SU-DHL-6 (cell line): ENCODE results near the gene POLD4.

Experiments used
- H2AFZ ChIP-seq: fragments of 200-600 bp; sonication (generic); 2 replicates; pipeline ENCODE4 v1.6.1; 2014; ENCODE audit warnings: low read depth, mild to moderate bottlenecking, moderate library complexity, mixed read lengths, antibody characterized with exemption, low read length; ENCODE audit not compliant: severe bottlenecking
- H3F3A ChIP-seq: fragments of 200-600 bp; shearing (Covaris generic); 2 replicates; pipeline ENCODE4 v1.6.0; 2016; ENCODE audit warnings: antibody characterized with exemption, mild to moderate bottlenecking; ENCODE audit not compliant: insufficient read depth
- H3K27ac ChIP-seq: fragments of 200-600 bp; sonication (generic); 2 replicates; pipeline ENCODE4 v1.5.1; 2016; ENCODE audit warnings: low read depth, mild to moderate bottlenecking, low read length, moderate library complexity, mixed read lengths
- H3K27me3 ChIP-seq: fragments of 200-600 bp; sonication (generic), shearing (Covaris generic); 2 replicates; pipeline ENCODE4 v1.6.0; 2014; ENCODE audit warnings: mild to moderate bottlenecking, low read length
- H3K36me3 ChIP-seq: fragments of 200-600 bp; sonication (generic); 2 replicates; pipeline ENCODE4 v1.6.1; 2014; ENCODE audit warnings: mild to moderate bottlenecking, low read length, mixed read lengths
- H3K4me2 ChIP-seq: fragments of 300-600, 200-600 bp; shearing (Covaris generic), sonication (generic); 2 replicates; pipeline ENCODE4 v1.6.0; 2014; ENCODE audit warnings: low read length, low read depth, mild to moderate bottlenecking; ENCODE audit not compliant: poor library complexity, severe bottlenecking
- H3K4me3 ChIP-seq: fragments of 200-600 bp; sonication (generic); 2 replicates; pipeline ENCODE4 v1.5.1; 2014; ENCODE audit warnings: antibody characterized with exemption, low read length, mild to moderate bottlenecking, mixed read lengths; ENCODE audit not compliant: insufficient read depth, poor library complexity, severe bottlenecking
- H3K79me2 ChIP-seq: fragments of 200-600 bp; sonication (generic); 2 replicates; pipeline ENCODE4 v1.6.1; 2014; ENCODE audit warnings: mild to moderate bottlenecking, low read length, moderate library complexity; ENCODE audit not compliant: insufficient read depth
- H3K9ac ChIP-seq: fragments of 200-600 bp; sonication (generic); 2 replicates; pipeline ENCODE4 v1.7.0; 2014; ENCODE audit warnings: mild to moderate bottlenecking, low read length
- H3K9me2 ChIP-seq: fragments of 200-600 bp; sonication (generic); replicated peaks from 2 replicates; pipeline ENCODE4 v1.6.1; 2014; ENCODE audit warnings: low read length; ENCODE audit not compliant: insufficient read depth
- H3K9me3 ChIP-seq: fragments of 200-600 bp; sonication (generic); 2 replicates; pipeline ENCODE4 v1.6.1; 2014; ENCODE audit warnings: low read length, mixed read lengths; ENCODE audit not compliant: insufficient read depth
- H4K20me1 ChIP-seq: fragments of 200-600 bp; sonication (generic); 2 replicates; pipeline ENCODE4 v1.6.1; 2014; ENCODE audit warnings: low read depth, mild to moderate bottlenecking, antibody characterized with exemption, low read length, moderate library complexity, mixed read lengths
- CTCF ChIP-seq: fragments of 200-600 bp; sonication (generic); IDR thresholded peaks from one replicate; pipeline ENCODE4 v1.5.1; 2017; ENCODE audit warnings: antibody characterized with exemption, mild to moderate bottlenecking, low read length, moderate library complexity; ENCODE audit not compliant: insufficient read depth, poor library complexity, severe bottlenecking
- EZH2phosphoT487 ChIP-seq: fragments of 200-600 bp; sonication (generic), shearing (Covaris generic); conservative IDR thresholded peaks from 2 replicates; pipeline ENCODE4 v1.6.1; 2018; ENCODE audit warnings: mild to moderate bottlenecking, antibody characterized with exemption, low read length, moderate library complexity, mixed read lengths

The POLD4 gene

GRCh38 chr11:67345247-67345919 is 8.0 kb downstream of the POLD4 start:
- H3K9ac ChIP-seq, result no peak overlapping the region
- no peaks in the 10 kb centered on the region for H3K36me3 ChIP-seq
- no peaks in the 10 kb centered on the region for H3K79me2 ChIP-seq
- no peak overlapping the region for H3K27ac ChIP-seq
- no peaks in the 10 kb centered on the region for H3F3A ChIP-seq
- no peaks in the 10 kb centered on the region for H4K20me1 ChIP-seq
- H2AFZ ChIP-seq, result no peak overlapping the region
- H3K4me3 ChIP-seq, result no peak overlapping the region
- no peak overlapping the region for H3K4me2 ChIP-seq
- H3K9me2 ChIP-seq, result no peaks in the 10 kb centered on the region
- H3K27me3 ChIP-seq, result no peaks in the 10 kb centered on the region
- no peaks in the 10 kb centered on the region for H3K9me3 ChIP-seq
- TF ChIP-seq EZH2phosphoT487 (no peak), CTCF (no peak)

- Histone ChIP-seq H2AFZ (no peak overlapping the region), H3F3A (no peaks in the 10 kb centered on the region), H3K9me3 (no peaks in the 10 kb centered on the region), H3K9ac (no peak overlapping the region), H3K27ac (no peak overlapping the region), H3K36me3 (no peaks in the 10 kb centered on the region), H3K4me2 (no peak overlapping the region), H3K4me3 (no peak overlapping the region), H4K20me1 (no peaks in the 10 kb centered on the region), H3K79me2 (no peaks in the 10 kb centered on the region), H3K27me3 (no peaks in the 10 kb centered on the region), H3K9me2 (no peaks in the 10 kb centered on the region)
- TF ChIP-seq CTCF (no peak), EZH2phosphoT487 (no peak)
Observed at GRCh38 chr11:67344264-67344663, 9.1 kb downstream of the POLD4 start.

- H3K27ac ChIP-seq, result no peak overlapping the region
- H3K4me2 ChIP-seq, result no peak overlapping the region
- H3K79me2 ChIP-seq, result no peaks in the 10 kb centered on the region
- H3K4me3 ChIP-seq, result no peak overlapping the region
- no peaks in the 10 kb centered on the region for H3K27me3 ChIP-seq
- H3F3A ChIP-seq, result no peaks in the 10 kb centered on the region
- H4K20me1 ChIP-seq, result no peaks in the 10 kb centered on the region
- TF ChIP-seq EZH2phosphoT487 (no peak), CTCF (no peak)
- H3K9ac ChIP-seq, result no peak overlapping the region
- H3K9me2 ChIP-seq, result no peaks in the 10 kb centered on the region
- H3K36me3 ChIP-seq, result no peaks in the 10 kb centered on the region
- no peak overlapping the region for H2AFZ ChIP-seq
- no peaks in the 10 kb centered on the region for H3K9me3 ChIP-seq
Observed at GRCh38 chr11:67337257-67337656, 16.1 kb downstream of the POLD4 start.
